GM18517 (cell line): ENCODE results near the gene TNFSF10.
"Not testable (repeated sequence)": the region's sequence is repeated elsewhere in the genome, so short reads cannot be mapped to it uniquely, and the experiment has no call there.

Source experiments
- ATAC-seq: cut with Tn5 transposase; IDR thresholded peaks from one replicate; pipeline ENCODE4 v1.9.1; 2021; ENCODE audit warnings: mild to moderate bottlenecking, moderate library complexity; ENCODE audit not compliant: unreplicated experiment

The TNFSF10 gene

DNA sequence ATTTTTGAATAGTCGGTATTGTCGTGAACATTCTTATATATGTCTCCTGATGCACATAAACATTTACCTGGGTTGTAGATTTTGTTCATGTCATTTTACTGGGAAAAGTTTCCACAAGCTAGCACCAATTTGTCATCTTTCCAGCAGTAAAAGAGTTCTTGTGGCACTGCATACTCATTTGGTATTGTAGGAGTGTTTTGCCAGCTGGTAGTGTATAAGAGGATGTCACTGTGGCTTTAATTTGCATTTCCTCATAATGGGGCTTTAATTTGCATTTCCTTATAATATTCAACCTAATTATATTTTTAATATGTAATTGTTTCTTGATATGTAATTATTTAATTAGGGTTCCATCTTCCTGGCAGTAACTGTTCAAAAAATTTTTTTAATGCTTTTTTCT lies 21.2 kb upstream of the TNFSF10 start:
- no peak for ATAC-seq

DNA sequence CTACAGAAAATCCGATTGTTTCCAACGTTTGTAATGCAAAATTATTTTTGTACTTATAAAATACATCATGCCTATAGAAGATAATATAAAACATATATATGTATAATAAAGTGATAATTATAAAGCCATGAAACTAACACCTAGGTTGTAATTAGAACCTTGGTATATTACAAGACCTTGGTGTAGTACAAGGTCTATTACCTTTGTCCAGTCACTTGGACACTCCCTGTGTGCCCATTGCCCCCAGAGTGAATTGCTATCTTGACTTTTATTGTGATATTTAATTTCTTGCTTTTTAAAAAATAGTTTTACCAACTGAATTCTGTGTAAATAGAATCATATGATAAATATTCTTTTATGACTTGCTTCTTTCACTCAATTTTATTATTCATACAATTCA lies 20.7 kb upstream of the TNFSF10 start:
- no peak for ATAC-seq

GRCh38 chr3:172543419-172543818 lies 20.2 kb upstream of the TNFSF10 start:
- no peak for ATAC-seq

DNA sequence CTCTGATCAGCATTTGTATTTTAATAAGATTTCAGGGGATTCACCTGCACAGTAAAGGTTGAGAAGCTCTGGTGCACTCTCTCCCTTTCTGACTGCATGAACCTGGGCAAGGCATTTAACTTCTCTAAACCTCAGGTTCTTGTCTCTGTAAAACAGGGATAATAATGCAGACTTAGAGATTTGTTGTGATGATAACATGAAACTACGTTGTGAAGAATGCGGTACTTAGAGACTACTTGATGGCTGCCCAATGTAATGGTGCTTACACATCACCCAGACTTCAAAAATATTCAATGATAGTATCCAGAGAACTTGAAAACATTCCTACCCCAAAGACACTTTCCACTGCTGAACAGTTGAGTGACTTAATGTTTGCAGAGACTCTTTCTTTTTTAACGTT lies 19.8 kb upstream of the TNFSF10 start:
- ATAC-seq, result no peak

GRCh38 chr3:172541945-172542488 lies 18.8 kb upstream of the TNFSF10 start:
- ATAC-seq, result no peak

GRCh38 chr3:172540049-172540448 lies 16.8 kb upstream of the TNFSF10 start:
- ATAC-seq, result no peak

DNA sequence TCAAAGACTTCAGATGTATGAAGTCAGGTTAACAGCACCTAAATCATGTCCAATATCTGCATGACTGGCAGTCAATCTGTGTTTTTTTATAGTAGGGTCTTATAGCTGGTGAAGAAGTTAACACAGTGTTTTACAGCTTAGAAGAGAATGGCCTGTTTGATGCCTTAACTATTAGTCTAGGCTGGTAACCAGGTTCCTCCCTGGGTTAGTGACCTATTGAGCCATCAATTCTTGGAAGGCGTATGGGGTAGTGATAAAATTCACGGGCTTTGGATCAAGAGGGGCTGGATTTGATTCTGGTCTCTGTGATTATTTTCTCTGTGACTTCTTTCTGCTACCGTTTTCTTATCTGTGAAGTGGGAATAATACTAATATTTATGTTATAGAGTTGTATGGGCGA lies 16.0 kb upstream of the TNFSF10 start:
- no peak for ATAC-seq

GRCh38 chr3:172538368-172539151 lies 15.3 kb upstream of the TNFSF10 start:
- ATAC-seq, result no peak

DNA sequence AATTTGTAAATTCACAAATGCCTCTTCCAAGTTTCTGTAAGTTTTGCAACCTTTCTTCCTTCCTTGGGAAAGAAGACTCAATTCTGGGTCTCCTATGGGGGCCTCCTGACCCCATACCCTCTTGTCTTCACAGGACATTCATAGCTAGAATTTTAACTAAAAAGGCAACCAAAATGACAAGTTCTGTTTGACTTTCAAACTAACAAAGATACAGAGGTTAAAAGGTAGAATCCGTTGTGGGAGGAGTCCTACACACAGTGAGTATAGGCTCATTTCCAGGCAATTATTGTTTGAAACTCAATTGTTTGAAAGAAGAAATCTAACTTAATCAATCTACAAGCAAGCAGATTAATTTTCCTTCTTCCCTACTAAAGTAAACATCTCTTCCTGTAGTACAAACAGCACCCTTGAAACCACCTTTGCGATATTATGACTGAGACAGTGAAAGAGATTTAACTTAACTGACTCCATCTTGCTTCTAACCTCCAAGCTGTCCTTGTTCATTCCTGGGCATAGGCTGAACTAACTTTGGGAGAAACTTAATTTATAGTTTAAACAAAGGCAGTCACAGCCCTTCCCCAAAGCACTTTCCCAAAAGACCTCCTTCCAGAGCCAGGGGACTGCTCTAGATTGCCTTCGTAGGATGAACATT lies 14.4 kb upstream of the TNFSF10 start:
- ATAC-seq, result no peak

GRCh38 chr3:172536993-172537419 lies 13.8 kb upstream of the TNFSF10 start:
- no peak for ATAC-seq

GRCh38 chr3:172536505-172536904 lies 13.3 kb upstream of the TNFSF10 start:
- no peak for ATAC-seq

DNA sequence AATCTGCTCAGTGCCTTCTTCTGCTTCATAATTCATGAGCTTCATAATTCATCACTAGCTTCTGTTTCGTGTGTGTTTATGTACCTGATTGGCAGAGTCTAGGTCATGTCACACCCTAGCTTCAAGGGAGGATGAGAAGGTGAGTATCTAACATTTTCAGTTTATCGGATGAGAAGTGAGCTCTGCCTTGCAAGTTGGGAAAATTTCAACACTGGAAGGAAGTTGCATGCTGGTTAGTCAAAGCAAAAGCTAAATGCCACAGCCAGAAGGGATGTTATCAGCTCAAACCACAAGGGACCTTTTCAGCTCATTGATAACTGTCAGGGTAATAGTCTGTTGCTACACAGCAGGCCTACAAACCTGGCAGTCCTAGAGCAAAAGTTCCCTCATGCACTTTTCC lies 7.3 kb upstream of the TNFSF10 start:
- ATAC-seq, result no peak

GRCh38 chr3:172530101-172530561 lies 6.9 kb upstream of the TNFSF10 start:
- ATAC-seq, result no peak

GRCh38 chr3:172528677-172529076 lies 5.4 kb upstream of the TNFSF10 start:
- ATAC-seq, result no peak

DNA sequence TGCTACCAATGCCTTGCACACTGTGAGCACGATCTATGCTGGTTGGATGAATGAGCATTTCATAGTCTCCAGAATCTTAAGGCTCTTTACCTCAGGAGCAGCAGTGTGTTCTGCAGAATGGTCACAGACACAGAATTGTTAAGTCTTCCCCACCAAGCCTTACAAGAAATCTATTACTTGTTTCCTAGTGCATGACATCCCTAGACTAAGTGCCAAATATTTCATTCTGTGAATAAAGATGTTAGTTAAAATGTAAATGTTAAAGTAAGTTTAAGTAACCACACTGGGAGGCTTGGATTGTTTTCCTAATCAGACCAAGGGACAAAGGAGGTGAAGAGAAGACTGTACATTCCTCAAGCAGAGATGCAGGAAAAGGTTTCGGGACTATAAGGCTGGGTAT lies 4.1 kb upstream of the TNFSF10 start:
- no peak for ATAC-seq

- ATAC-seq, result no peak
Observed at GRCh38 chr3:172525116-172525613, 1.9 kb upstream of the TNFSF10 start.

GRCh38 chr3:172524611-172525010 lies 1.4 kb upstream of the TNFSF10 start:
- ATAC-seq, result no peak

DNA sequence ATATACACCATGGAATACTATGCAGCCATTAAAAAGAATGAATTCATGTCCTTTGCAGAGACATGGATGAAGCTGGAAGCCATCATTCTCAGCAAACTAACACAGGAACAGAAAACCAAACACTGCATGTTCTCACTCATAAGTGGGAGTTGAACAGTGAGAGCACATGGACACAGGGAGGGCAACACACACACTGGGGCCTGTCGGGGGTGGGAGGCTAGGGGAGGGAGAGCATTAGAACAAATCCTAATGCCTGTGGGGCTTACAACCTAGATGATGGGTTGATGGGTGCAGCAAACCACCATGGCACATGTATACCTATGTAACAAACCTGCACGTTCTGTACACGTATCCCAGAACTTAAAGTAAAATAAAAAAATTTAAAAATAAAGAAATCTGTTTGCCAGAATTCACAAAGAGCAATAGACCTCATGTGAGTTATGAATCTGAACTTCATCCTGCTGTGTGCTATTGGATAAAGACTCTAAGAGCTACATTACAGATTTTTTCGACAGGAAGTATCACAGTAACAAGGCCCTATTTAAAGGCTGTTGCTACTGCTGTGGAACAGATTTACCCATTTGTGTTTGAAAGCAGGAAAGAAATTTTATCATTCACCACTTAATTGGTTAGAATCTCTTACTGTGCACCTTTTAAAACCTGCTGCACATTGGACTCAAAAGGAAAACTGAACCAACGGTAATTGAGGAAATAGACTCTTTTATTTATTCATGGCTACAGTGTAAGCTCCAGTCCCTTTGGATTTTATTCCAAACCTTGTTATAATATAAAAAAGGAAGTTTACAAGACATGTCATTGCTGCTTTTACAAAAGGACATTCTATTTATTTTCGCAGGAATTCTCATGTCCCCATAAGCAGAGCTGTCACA lies 1.1 kb downstream of the TNFSF10 start:
- not testable (repeated sequence) for ATAC-seq

- ATAC-seq, result peak; percentile 39
Observed at GRCh38 chr3:172520301-172520831, 2.9 kb downstream of the TNFSF10 start.

- no peak for ATAC-seq
Observed at GRCh38 chr3:172519740-172520139, 3.5 kb downstream of the TNFSF10 start.
